Measurements from ENCODE around the gene INAFM2. TPM values are rescaled to one million over a fixed set of nuclear protein-coding genes. Genes with fewer than 3 reads are reported as not detected.

The INAFM2 gene
- total RNA-seq, 5 donors from 2014 or later (not counting 1 experiment from before 2014, with no cell fraction given): 5.5 to 10.9 (median 6.4) TPM

- peaks cover 7 to 25% of the 10 kb centered on the region in 2 experiments for H3K4me1 ChIP-seq (ENCODE audit: control insufficient read depth in 1 of 2, extremely low read depth in 1 of 2, insufficient read depth in 2 of 2, low read length in 2 of 2)
- Mint-ChIP-seq H3K4me3 (no peak overlapping the region), H3K9me3 (no peaks in the 10 kb centered on the region), H3K27me3 (no peaks in the 10 kb centered on the region), H3K36me3 (no peaks in the 10 kb centered on the region), H3K4me1 (peaks cover 11 to 14% (median 14%) of the 10 kb centered on the region in 3 donors), H3K27ac (no peak overlapping the region)
- CTCF ChIA-PET: interaction anchor here (0.6 to 3.6 kb wide), 18 partner anchors 12 to 84 kb away, joined by 3 to 30 read pairs (median 4); partner anchors contain the start of genes PLCB2 (in 2 of the 2) and IVD (in 1 of the 2)
- no peak overlapping the region for H3K27ac ChIP-seq (ENCODE audit: low read length)
- no peak for DNase-seq
- no peaks in the 10 kb centered on the region for H3K9me3 ChIP-seq
- H3K4me3 ChIP-seq (ENCODE audit: control insufficient read depth in 1 of 2, extremely low read depth in 1 of 2, low read length in 1 of 2): no peak overlapping the region
- H3K36me3 ChIP-seq (ENCODE audit: control insufficient read depth in 2 of 2, extremely low read depth in 1 of 2, insufficient read depth in 1 of 2, low read length in 1 of 2): no peaks in the 10 kb centered on the region
- WGBS (ENCODE audit: insufficient coverage): 76% methylated on average over 9 of the region's 11 CpGs
- ATAC-seq (replicated peaks in 1 of 4): no peak
- POLR2A ChIA-PET: no interaction called here
- peaks cover 0 to 23% of the 10 kb centered on the region in 2 experiments for H3K27me3 ChIP-seq (replicated peaks in 1 of 2; ENCODE audit: control insufficient read depth in 2 of 2, extremely low read depth in 1 of 2, insufficient read depth in 2 of 2, low read length in 1 of 2)
Measured at GRCh38 chr15:40338921-40339620, 15.6 kb downstream of the INAFM2 start.

- Mint-ChIP-seq H3K36me3 (no peaks in the 10 kb centered on the region), H3K27me3 (no peaks in the 10 kb centered on the region), H3K4me3 (no peak overlapping the region), H3K27ac (no peak overlapping the region), H3K4me1 (peaks cover 6 to 13% (median 10%) of the 10 kb centered on the region in 3 donors), H3K9me3 (no peaks in the 10 kb centered on the region)
- H3K27ac ChIP-seq (ENCODE audit: low read length): no peak overlapping the region
- 94% methylated on average over 7 of the region's 7 CpGs for WGBS (ENCODE audit: insufficient coverage)
- H3K27me3 ChIP-seq (replicated peaks in 1 of 2; ENCODE audit: control insufficient read depth in 2 of 2, extremely low read depth in 1 of 2, insufficient read depth in 2 of 2, low read length in 1 of 2): peaks cover 0 to 28% of the 10 kb centered on the region in 2 experiments
- POLR2A ChIA-PET: no interaction called here
- CTCF ChIA-PET: interaction anchor here (0.8 to 3.6 kb wide), 6 partner anchors 15 to 65 kb away, joined by 3 to 20 read pairs (median 3); partner anchors contain the start of gene PLCB2 (in 2 of the 2)
- no peaks in the 10 kb centered on the region for H3K9me3 ChIP-seq
- ATAC-seq (replicated peaks in 1 of 4) (no peak), DNase-seq (no peak)
- H3K36me3 ChIP-seq (ENCODE audit: control insufficient read depth in 2 of 2, extremely low read depth in 1 of 2, insufficient read depth in 1 of 2, low read length in 1 of 2): no peaks in the 10 kb centered on the region
- no peak overlapping the region for H3K4me3 ChIP-seq (ENCODE audit: control insufficient read depth in 1 of 2, extremely low read depth in 1 of 2, low read length in 1 of 2)
- H3K4me1 ChIP-seq (ENCODE audit: control insufficient read depth in 1 of 2, extremely low read depth in 1 of 2, insufficient read depth in 2 of 2, low read length in 2 of 2): peaks cover 2 to 23% of the 10 kb centered on the region in 2 experiments
Measured at GRCh38 chr15:40339621-40339945, 16.1 kb downstream of the INAFM2 start.

- ChIA-PET CTCF (interaction anchor here (0.5 to 3.6 kb wide), 8 partner anchors 17 to 1851 kb away, joined by 3 to 20 read pairs (median 4); partner anchors contain the start of gene PLCB2 (in 1 of the 2)), POLR2A (interaction anchor here in 1 of 2 donors (0.6 kb wide), 1 partner anchor 828 kb away, joined by 3 read pairs; no protein-coding TSS in a partner anchor)
- Histone ChIP-seq H3K27me3 (replicated peaks in 1 of 2; ENCODE audit: control insufficient read depth in 2 of 2, extremely low read depth in 1 of 2, insufficient read depth in 2 of 2, low read length in 1 of 2) (peaks cover 0 to 34% of the 10 kb centered on the region in 2 experiments), H3K4me3 (ENCODE audit: control insufficient read depth in 1 of 2, extremely low read depth in 1 of 2, low read length in 1 of 2) (no peak overlapping the region), H3K9me3 (no peaks in the 10 kb centered on the region), H3K27ac (ENCODE audit: low read length) (no peak overlapping the region), H3K4me1 (ENCODE audit: control insufficient read depth in 1 of 2, extremely low read depth in 1 of 2, insufficient read depth in 2 of 2, low read length in 2 of 2) (peaks cover 0 to 20% of the 10 kb centered on the region in 2 experiments), H3K36me3 (ENCODE audit: control insufficient read depth in 2 of 2, extremely low read depth in 1 of 2, insufficient read depth in 1 of 2, low read length in 1 of 2) (no peaks in the 10 kb centered on the region)
- H3K4me3 Mint-ChIP-seq: no peak overlapping the region
- peaks cover 4 to 15% (median 9%) of the 10 kb centered on the region in 3 donors for H3K4me1 Mint-ChIP-seq
- H3K27me3 Mint-ChIP-seq: no peaks in the 10 kb centered on the region
- ATAC-seq (replicated peaks in 1 of 4) (no peak), DNase-seq (no peak)
- no peaks in the 10 kb centered on the region for H3K36me3 Mint-ChIP-seq
- no peak overlapping the region for H3K27ac Mint-ChIP-seq
- 95% methylated on average over 11 of the region's 14 CpGs for WGBS (ENCODE audit: insufficient coverage)
- H3K9me3 Mint-ChIP-seq: no peaks in the 10 kb centered on the region
Measured at GRCh38 chr15:40340038-40340739, 16.7 kb downstream of the INAFM2 start.

- Histone ChIP-seq H3K27me3 (replicated peaks in 1 of 2; ENCODE audit: control insufficient read depth in 2 of 2, extremely low read depth in 1 of 2, insufficient read depth in 2 of 2, low read length in 1 of 2) (peaks cover 0 to 35% of the 10 kb centered on the region in 2 experiments), H3K9me3 (no peaks in the 10 kb centered on the region), H3K4me1 (ENCODE audit: control insufficient read depth in 1 of 2, extremely low read depth in 1 of 2, insufficient read depth in 2 of 2, low read length in 2 of 2) (peaks cover 0 to 20% of the 10 kb centered on the region in 2 experiments), H3K4me3 (ENCODE audit: control insufficient read depth in 1 of 2, extremely low read depth in 1 of 2, low read length in 1 of 2) (no peak within 1 kb of the TSS), H3K27ac (ENCODE audit: low read length) (no peak within 1 kb of the TSS), H3K36me3 (ENCODE audit: control insufficient read depth in 2 of 2, extremely low read depth in 1 of 2, insufficient read depth in 1 of 2, low read length in 1 of 2) (no peaks in the 10 kb centered on the region)
- H3K27me3 Mint-ChIP-seq: no peaks in the 10 kb centered on the region
- ChIA-PET POLR2A (interaction anchor here in 1 of 2 donors (0.6 kb wide), 1 partner anchor 827 kb away, joined by 3 read pairs; no protein-coding TSS in a partner anchor), CTCF (interaction anchor here (0.6 to 1.4 kb wide), 6 partner anchors 18 to 891 kb away, joined by 3 to 9 read pairs (median 4); no protein-coding TSS in a partner anchor)
- H3K4me3 Mint-ChIP-seq: no peak within 1 kb of the TSS
- ATAC-seq (replicated peaks in 1 of 4): no peak
- H3K27ac Mint-ChIP-seq: no peak within 1 kb of the TSS
- 82% methylated on average over 14 of the region's 17 CpGs for WGBS (ENCODE audit: insufficient coverage)
- H3K9me3 Mint-ChIP-seq: no peaks in the 10 kb centered on the region
- H3K36me3 Mint-ChIP-seq: no peaks in the 10 kb centered on the region
- DNase-seq: no peak
- H3K4me1 Mint-ChIP-seq: peaks cover 4 to 15% (median 9%) of the 10 kb centered on the region in 3 donors
Measured at GRCh38 chr15:40340740-40341400, 17.4 kb downstream of the INAFM2 start, which contains the start of gene CCDC9B. CCDC9B (minus strand) TSS chr15:40340939; CDS start chr15:40340819, 120 bp downstream.

- POLR2A ChIA-PET: no interaction called here
- Histone ChIP-seq H3K36me3 (ENCODE audit: control insufficient read depth in 2 of 2, extremely low read depth in 1 of 2, insufficient read depth in 1 of 2, low read length in 1 of 2) (no peaks in the 10 kb centered on the region), H3K4me3 (ENCODE audit: control insufficient read depth in 1 of 2, extremely low read depth in 1 of 2, low read length in 1 of 2) (no peak overlapping the region), H3K27me3 (replicated peaks in 1 of 2; ENCODE audit: control insufficient read depth in 2 of 2, extremely low read depth in 1 of 2, insufficient read depth in 2 of 2, low read length in 1 of 2) (peaks cover 0 to 32% of the 10 kb centered on the region in 2 experiments), H3K27ac (ENCODE audit: low read length) (no peak overlapping the region), H3K4me1 (ENCODE audit: control insufficient read depth in 1 of 2, extremely low read depth in 1 of 2, insufficient read depth in 2 of 2, low read length in 2 of 2) (peaks cover 0 to 15% of the 10 kb centered on the region in 2 experiments), H3K9me3 (no peaks in the 10 kb centered on the region)
- 47% methylated on average over 2 of the region's 7 CpGs for WGBS (ENCODE audit: insufficient coverage)
- H3K4me3 Mint-ChIP-seq: no peak overlapping the region
- DNase-seq: no peak
- H3K36me3 Mint-ChIP-seq: no peaks in the 10 kb centered on the region
- H3K27me3 Mint-ChIP-seq: no peaks in the 10 kb centered on the region
- no peak for ATAC-seq (replicated peaks in 1 of 4)
- no peaks in the 10 kb centered on the region for H3K9me3 Mint-ChIP-seq
- CTCF ChIA-PET: interaction anchor here (0.6 to 2.8 kb wide), 7 partner anchors 13 to 125 kb away, joined by 3 to 14 read pairs (median 5); no protein-coding TSS in a partner anchor
- H3K27ac Mint-ChIP-seq: no peak overlapping the region
- H3K4me1 Mint-ChIP-seq: peaks cover 4 to 15% (median 7%) of the 10 kb centered on the region in 3 donors
Measured at GRCh38 chr15:40342416-40343320, 19.2 kb downstream of the INAFM2 start.

Data from T-cell (primary cell).